GM12875 (cell line): ENCODE results near the gene TMED4.
A peak's percentile ranks its signal among the peaks of the same experiment; 100 is the strongest.
"Not testable (repeated sequence)": the region's sequence is repeated elsewhere in the genome, so short reads cannot be mapped to it uniquely, and the experiment has no call there.

Experiments
- H3K4me3 ChIP-seq: one replicate; pipeline ENCODE4 v1.5.1; 2011; ENCODE audit warnings: low read depth, low read length, control low read depth
- TF ChIP-seq, protein P1 (sequence below): IDR thresholded peaks from 2 replicates; pipeline ENCODE4 v1.5.1; 2011; ENCODE audit warnings: low read depth, mild to moderate bottlenecking, control low read depth, inconsistent platforms, low read length, moderate library complexity, borderline replicate concordance; ENCODE audit not compliant: insufficient read depth

The TMED4 gene

DNA sequence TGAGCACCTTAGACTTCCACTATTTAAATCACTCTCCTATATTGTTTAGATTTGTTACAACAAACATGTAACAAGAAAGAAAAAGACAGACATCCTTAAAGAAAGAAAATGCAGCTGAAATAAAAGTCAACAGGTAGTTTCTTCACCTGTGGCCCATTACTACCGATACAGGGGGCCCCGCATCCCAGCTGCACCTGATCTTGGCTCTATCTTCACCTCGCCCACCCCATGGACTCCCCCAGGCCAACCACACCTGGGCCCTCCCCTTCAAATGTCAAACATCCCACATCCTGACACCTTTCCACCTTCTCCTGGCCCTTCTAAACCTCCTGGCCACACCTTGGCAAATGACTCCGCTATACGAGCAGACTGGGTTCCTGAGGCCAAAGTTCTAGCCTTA is 15.4 kb downstream of the TMED4 start:
- no peak overlapping the region for H3K4me3 ChIP-seq
- TF ChIP-seq, protein P1, sequence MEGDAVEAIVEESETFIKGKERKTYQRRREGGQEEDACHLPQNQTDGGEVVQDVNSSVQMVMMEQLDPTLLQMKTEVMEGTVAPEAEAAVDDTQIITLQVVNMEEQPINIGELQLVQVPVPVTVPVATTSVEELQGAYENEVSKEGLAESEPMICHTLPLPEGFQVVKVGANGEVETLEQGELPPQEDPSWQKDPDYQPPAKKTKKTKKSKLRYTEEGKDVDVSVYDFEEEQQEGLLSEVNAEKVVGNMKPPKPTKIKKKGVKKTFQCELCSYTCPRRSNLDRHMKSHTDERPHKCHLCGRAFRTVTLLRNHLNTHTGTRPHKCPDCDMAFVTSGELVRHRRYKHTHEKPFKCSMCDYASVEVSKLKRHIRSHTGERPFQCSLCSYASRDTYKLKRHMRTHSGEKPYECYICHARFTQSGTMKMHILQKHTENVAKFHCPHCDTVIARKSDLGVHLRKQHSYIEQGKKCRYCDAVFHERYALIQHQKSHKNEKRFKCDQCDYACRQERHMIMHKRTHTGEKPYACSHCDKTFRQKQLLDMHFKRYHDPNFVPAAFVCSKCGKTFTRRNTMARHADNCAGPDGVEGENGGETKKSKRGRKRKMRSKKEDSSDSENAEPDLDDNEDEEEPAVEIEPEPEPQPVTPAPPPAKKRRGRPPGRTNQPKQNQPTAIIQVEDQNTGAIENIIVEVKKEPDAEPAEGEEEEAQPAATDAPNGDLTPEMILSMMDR = no peak

DNA sequence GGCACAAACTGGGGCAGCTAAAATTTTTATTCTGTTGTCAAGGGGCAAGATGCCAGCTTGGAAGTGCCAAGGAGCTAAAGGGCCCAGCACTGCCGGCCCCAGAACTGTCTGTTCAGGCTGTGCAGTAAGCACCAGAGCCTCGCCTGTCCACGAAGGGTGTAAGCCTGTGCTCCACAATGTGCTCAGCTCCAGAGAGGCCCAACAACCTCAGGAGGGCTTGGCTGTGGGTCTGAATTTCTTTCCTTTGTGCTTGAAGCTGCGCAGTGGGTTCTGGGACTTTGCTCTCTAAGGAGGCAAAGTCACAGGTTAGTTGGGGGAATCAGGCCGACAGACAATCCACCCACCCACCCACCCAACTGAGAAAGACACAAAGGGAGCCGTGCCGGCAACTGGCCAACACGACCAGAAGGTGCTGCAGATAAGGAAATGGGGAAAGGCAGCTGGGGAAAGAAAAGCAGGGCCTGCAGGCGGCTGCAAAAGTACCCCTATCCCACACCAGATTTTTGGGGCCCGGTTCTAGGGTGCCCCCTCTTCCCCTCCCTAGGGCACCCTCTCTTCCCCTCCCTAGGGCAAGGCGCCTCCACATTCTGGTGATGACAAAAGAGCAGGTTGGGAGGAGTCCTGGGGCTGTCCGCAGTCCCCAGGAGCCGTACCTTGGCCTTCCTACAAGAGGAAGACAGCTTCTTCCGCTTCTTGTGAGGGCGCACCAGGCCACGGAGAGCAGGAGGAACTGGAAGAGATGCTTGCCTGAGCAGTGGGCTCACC is 16.1 kb downstream of the TMED4 start:
- TF ChIP-seq, protein P1 = no peak
- no peak overlapping the region for H3K4me3 ChIP-seq

GRCh38 chr7:44565097-44565794 is 16.8 kb downstream of the TMED4 start:
- TF ChIP-seq, protein P1 = peak; percentile 97
- H3K4me3 ChIP-seq = no peak overlapping the region

GRCh38 chr7:44564606-44565005 is 17.4 kb downstream of the TMED4 start:
- TF ChIP-seq, protein P1 = no peak
- H3K4me3 ChIP-seq = no peak overlapping the region

DNA sequence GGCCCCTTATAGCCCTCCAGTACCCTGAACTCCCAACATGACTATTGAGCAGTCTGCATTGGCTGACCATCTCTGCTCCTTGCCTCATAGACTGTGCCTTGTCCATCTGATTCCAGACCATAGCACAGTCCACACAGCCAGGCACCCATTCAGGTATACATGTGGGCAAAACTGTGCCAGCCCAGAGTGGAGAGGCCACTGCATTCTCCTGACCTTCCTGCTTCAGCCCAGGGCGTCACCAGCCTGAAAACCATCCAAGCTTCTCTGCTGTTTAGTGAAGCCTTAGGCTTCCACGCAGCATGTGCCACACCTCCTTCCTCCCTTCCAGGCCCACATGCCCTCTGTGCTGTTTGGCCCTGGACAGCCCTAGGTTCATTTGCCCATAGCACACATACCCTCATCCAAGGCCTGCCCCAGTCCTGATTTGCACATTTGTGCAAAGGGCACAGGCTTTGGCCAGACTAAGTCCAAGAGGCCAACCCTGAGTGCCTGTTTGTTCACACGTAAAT is 18.8 kb downstream of the TMED4 start:
- TF ChIP-seq, protein P1 = no peak
- no peak overlapping the region for H3K4me3 ChIP-seq

GRCh38 chr7:44562622-44562962 is 19.4 kb downstream of the TMED4 start:
- not testable (repeated sequence) for H3K4me3 ChIP-seq

GRCh38 chr7:44561962-44562621 is 19.9 kb downstream of the TMED4 start:
- TF ChIP-seq, protein P1 = no peak

More at GRCh38 chr7:44561962-44562621, 19.9 kb downstream of the TMED4 start:
- H3K4me3 ChIP-seq = no peak overlapping the region
